Panc1 (cell line): ENCODE results near the gene NGEF.

Experiments used
- CTCF ChIP-seq: fragments of 450-650 bp; IDR thresholded peaks from 2 replicates; pipeline ENCODE4 v1.5.1; 2017; ENCODE audit warnings: mild to moderate bottlenecking
- POLR2AphosphoS5 ChIP-seq: IDR thresholded peaks from 2 replicates; pipeline ENCODE4 v1.6.1; 2012; ENCODE audit warnings: mild to moderate bottlenecking, low read depth, low read length, moderate library complexity
- REST ChIP-seq, 2 experiments: IDR thresholded peaks; 2 replicates each; pipeline ENCODE4 v1.6.1; 2011 to 2012; ENCODE audit warnings: low read depth in 2 of 2, control low read depth in 1 of 2, low read length in 1 of 2, mild to moderate bottlenecking in 1 of 2, moderate library complexity in 1 of 2; ENCODE audit not compliant: insufficient read depth in 1 of 2

GRCh38 chr2:232871835-232872736 is 141.0 kb downstream of the NGEF start:
- TF ChIP-seq POLR2AphosphoS5: no peak
- TF ChIP-seq CTCF: no peak
- no peak for TF ChIP-seq REST (IDR thresholded peaks at IDR 0.05; ENCODE audit: insufficient read depth in 1 of 2, low read depth in 2 of 2, low read length in 1 of 2)
